HG03558 (cell line): Measurements from ENCODE around the gene CFAP251.

Experiments
- ATAC-seq: cut with Tn5 transposase; IDR thresholded peaks from one replicate; pipeline ENCODE4 v1.9.1; 2021; ENCODE audit warnings: moderate number of reproducible peaks; ENCODE audit not compliant: unreplicated experiment; ENCODE audit errors: extremely low read depth

CFAP251 gene

DNA sequence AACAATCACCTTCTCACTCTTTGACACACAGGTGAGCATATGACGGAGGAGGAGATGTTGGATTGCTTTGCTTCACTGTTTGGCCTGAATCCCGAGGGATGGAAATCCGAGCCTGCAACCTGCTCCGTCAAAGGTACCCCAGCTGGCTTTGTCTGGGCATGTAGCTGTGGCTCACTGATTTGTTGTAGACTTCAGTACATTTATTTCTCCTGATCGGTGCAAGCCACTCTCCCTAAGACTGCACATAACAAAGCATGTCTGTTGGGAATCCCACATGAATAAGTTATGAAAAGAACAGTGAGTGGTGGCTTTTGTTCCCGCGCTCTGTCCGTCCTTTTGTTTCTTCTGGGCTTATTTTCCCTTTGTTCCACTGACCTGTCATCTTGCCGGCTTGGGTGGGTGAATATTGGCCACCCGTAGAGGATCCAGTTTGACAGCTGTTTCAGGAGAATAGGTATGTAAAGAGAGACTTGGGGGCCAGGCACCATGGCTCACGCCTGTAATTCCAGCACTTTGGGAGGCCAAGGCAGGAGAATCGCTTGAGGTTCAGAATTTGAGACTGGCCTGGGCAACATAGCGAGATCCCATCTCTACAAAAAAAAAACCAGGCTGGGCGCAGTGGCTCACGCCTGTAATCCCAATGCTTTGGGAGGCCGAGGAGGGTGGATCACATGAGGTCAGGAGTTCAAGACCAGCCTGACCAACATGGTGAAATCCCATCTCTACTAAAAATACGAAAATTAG, 83.2 kb downstream of the CFAP251 start:
- no peak for ATAC-seq

DNA sequence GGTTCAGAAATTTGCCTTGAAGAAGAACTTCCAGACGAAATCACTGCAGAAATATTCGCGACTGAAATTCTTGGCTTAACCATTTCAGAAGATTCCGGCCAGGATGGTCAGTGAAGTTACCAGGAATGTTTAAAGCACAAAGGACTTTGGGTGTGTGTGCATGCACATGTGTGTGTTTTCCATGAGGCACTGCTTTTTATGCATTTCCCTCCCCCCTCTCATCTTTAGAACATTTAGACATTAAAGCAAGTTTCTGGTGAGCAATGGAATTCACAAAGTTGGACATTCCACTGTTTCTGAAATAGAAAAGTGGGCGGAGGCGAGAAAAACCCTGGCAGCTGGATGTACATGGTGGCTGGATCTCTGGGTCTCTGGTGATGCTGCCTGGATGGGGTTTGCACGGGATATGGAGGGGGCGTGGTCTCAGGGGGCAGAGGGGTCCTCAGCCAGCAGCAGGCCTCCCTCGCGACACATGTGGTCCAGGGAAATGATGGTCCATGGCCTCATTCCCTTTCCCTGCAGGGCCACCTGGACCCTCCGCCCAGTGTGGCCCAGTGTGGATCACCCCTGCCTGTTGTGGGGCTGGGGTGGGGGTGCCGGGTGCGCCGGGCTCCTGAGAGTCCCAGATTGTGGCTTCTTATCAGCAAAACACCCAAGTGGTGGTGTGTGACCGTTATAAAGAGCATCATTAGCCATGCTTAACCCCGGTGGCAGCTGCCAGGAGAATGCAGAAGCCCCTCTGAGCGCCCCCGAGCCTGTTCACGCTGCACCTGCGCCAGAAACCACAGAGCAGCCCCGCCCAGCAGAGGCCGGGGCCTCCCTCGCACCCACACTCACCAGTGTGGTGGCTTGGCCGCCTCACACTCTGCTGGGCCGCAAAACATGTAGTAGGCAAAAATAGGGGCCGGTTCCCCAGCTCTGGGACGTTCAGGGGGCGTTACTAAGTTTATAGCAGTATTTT, 85.5 kb downstream of the CFAP251 start:
- ATAC-seq = no peak

DNA sequence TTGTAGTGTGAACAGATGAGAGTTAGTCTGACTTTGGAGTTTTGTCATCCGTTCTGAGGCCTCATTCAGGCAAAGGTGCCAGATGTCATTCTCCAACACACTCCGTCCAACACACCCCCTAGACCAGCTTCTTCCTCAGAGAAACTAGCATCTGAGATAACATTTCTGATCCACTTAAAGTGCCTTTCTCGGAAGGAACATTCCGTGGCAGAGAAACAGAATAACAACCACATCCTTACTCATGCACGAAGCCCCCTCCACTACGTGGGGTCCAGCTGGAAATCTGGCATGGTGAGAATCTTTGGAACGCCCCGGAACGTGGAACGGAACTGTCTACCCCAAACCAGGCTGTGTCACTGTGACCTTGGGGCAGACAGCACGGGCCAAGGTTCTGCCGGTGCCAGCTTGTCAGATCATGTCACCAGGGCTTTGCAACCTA, 86.3 kb downstream of the CFAP251 start:
- ATAC-seq = no peak

- no peak for ATAC-seq
Measured at GRCh38 chr12:122005252-122005776, 86.9 kb downstream of the CFAP251 start.

GRCh38 chr12:122006186-122006926, 88.0 kb downstream of the CFAP251 start:
- no peak for ATAC-seq

GRCh38 chr12:122009741-122010140, 91.3 kb downstream of the CFAP251 start:
- ATAC-seq = no peak

DNA sequence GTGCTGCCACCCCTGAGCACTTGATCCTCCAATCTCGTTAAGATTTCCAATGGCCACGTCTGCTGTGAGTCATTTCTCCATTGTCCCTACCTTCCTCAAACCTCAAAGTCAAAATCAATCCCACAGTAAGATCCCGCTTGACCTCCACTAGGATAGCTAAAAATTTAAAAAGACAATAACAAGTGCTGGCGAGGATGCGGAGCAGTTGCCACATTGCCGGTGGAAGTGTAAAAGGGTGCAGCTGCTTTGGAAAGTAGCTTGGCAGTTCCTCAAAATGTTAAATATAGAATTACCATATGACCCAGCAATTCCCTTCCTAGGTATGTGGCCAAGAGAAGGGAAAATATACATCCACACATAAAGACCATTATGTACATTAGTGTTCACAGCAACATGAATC, 93.8 kb downstream of the CFAP251 start:
- ATAC-seq = no peak

DNA sequence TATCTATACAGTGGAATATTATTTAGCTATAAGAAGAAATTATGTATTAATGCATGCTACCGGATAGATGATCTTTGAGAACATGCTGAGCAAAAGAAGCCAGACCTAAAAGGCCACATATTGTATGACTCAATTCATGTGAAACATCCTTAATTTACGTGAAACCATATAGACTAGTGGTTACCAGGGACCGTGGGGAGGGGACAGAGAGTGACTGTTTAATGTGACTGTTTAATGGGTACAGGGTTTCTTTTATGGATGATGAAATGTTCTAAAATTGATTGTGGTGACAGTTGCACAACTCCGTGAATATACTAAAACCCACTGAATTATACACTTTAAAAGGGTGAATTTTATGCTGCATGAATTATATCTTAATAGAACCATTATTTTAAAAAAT, 94.7 kb downstream of the CFAP251 start:
- ATAC-seq = no peak

- ATAC-seq = no peak
Measured at GRCh38 chr12:122013791-122014590, 95.6 kb downstream of the CFAP251 start.

- no peak for ATAC-seq
Measured at GRCh38 chr12:122014781-122015180, 96.4 kb downstream of the CFAP251 start.

GRCh38 chr12:122018457-122018856, 100.1 kb downstream of the CFAP251 start:
- no peak for ATAC-seq

DNA sequence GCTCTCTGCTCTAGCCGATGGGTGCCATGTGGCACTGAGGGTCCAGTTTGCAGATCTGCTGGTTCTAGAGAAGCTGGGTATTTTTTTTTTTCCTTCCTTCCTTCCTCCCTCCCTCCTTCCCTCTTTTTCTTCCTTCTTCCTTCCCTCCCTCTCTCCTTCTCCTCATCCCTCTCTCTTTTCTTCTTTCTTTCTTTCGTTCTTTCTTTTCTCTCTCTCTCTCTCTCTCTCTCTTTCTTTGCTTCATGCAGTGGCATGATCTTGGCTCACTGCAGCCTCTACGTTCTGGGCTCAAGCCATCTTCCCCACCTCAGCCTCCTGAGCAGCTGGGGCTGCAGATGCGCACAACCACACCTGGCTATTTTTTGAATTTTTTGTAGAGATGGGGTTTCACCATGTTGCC, 100.5 kb downstream of the CFAP251 start:
- no peak for ATAC-seq

DNA sequence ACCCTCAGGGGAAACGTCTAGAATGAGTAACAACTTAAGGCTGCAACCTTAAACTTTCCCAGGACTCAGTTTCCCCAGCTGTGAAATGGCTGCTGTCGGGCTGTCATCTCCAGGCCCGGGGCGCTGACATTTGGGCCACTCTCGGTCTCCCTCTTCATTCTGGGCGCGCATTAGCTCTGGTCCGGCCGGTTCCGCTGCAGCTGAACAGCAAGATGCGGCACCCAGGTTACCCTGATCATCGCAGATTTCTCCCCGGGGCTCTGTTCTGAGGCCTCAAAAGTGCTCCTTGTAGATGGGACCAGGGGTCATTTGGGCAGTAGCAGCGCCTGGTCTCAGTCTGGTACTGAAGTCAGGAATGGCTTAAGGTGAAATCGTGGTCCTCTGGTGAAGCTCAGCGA, 102.4 kb downstream of the CFAP251 start:
- ATAC-seq = no peak

DNA sequence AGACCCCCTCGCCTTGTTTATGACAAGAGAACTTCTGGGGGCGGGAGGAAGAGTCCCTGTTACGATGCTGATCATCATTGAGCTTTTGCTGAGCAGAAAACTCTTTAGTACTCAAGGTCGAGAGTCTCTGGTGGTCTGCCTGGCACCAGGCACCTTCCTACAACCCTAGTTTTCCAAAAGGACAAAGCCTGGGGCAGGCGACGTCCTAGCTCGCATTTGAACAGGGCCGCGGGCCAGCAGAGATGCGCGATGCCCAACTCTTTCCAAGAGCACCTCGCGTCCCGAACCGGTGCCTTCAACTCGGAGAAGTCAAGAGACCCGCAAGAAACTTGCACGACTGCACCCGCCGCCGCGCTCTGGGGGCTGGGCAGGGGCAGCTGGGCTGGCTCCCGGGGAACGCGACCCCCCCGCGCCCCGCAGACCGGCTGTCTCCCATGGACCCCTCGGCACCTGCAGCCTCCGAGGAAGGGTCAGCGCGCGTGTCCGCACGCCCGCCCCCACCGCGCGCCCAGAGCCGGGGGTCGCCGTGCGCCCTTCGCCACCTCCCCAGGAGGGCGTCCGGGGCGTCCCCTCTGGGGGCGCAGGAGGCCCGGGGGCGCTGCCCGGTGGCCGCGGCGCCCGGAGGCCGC, 102.9 kb downstream of the CFAP251 start:
- ATAC-seq = no peak

- ATAC-seq = no peak
Measured at GRCh38 chr12:122021822-122022392, 103.5 kb downstream of the CFAP251 start, which contains the start of gene BCL7A. BCL7A (plus strand) TSS chr12:122021884; CDS start chr12:122022092, 208 bp downstream.

DNA sequence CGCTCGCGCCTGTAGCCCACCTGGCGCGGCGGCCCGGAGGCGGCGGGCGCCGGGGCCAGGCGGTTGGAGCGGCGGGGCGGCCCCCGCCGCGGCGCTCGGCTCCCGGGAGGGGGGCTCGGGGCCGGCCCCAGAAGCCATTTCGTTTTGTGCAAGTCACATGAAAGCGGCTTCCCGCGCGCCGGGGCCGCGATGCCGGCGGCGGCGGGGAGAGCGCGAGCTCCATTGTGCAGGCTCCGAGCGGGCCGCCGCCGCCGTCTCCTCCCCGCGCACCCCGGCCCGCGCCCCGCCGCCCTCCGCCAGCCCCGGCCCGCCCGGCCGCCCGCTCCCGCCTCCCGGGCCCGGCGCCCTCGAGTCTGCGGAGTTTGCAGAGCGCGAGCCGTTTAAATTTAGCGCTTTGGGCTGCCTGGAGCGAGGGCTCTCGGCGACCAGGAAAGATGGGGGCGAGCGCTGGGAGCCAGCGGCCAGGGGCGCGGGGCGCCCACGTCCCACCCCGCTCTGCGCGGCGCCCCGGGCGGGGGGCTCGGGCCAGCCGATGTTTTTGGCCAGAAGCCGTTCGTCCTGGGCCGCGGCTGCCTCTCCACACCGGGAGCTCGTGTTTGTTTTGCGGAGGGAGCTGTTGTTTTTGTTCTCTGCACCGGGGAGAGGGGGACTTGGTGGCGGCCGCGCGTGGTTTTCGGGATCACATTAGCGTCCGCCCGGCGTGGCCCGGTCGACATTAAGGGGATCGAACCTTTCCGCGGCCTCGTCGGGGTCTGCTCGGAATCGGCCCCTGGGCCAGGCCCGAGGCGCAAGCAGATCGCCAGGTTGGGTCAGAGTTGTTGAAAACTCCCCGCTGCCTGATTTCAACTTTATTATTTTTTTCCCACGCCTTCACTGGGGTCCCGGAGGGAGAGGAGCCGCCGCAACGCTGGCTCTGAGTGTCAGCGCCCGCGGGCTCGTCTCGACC, 104.3 kb downstream of the CFAP251 start:
- no peak for ATAC-seq

GRCh38 chr12:122023339-122024131, 105.1 kb downstream of the CFAP251 start:
- ATAC-seq = no peak
